GM18861 (cell line): ENCODE measurements around the gene PCDH17.

Experiments
- ATAC-seq: cut with Tn5 transposase; IDR thresholded peaks from one replicate; pipeline ENCODE4 v1.9.1; 2021; ENCODE audit not compliant: unreplicated experiment

Gene PCDH17

DNA sequence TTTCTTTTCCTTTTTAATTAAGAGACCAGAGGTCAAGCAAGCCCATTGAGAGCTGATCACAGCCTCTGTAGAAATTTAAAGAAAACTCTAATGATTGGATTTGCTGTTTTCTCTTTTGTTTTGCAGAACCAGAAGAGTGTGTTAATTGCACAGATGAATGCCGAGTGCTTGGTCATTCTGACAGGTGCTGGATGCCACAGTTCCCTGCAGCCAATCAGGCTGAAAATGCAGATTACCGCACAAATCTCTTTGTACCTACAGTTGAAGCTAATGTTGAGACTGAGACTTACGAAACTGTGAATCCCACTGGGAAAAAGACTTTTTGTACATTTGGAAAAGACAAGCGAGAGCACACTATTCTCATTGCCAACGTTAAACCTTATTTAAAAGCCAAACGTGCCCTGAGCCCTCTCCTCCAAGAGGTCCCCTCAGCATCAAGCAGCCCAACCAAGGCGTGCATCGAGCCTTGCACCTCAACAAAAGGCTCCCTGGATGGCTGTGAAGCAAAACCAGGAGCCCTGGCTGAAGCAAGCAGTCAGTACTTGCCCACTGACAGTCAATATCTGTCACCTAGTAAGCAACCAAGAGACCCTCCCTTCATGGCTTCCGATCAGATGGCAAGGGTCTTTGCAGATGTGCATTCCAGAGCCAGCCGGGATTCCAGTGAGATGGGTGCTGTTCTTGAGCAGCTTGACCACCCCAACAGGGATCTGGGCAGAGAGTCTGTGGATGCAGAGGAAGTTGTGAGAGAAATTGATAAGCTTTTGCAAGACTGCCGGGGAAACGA lies 93.1 kb downstream of the PCDH17 start:
- ATAC-seq = no peak

GRCh38 chr13:57725480-57725879 lies 93.9 kb downstream of the PCDH17 start:
- ATAC-seq = no peak

DNA sequence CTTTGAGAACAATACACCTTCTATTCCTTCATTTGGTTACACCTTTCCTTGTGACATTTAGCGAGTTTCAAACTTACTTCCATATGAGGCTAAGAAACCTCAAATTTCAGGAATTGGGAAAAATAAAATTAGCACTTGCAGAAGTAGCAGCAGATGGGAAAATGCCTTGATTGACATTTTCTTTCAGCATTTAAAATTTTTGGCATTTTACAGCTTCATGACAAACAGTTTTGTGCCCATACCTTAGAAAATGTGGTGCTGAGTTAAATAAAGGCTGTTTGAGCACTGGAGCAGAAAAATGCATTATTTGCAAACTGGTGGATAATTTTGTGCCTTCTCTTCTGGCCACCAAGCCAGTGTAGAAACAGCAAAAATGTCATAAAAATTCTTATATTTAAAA lies 95.4 kb downstream of the PCDH17 start:
- ATAC-seq = no peak

GRCh38 chr13:57734306-57734705 lies 102.8 kb downstream of the PCDH17 start:
- ATAC-seq = no peak

DNA sequence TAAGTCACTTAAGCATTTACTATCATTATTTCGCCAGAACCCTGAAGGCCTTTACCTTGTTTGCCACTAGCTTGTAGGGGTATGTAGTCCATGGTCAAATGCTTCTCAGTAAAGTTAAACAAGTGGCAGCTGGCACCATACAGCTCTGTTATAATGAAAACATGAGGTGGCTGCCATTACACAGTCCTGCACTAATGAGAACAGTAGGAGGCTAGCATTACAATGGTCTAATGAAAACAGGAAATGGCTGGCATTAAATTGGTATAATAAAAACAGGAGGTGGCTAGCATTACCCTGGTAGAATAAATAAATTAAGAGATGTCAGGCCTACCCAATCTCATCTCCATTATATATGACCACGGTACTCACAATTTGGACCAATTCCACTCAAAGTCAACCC lies 107.5 kb downstream of the PCDH17 start:
- ATAC-seq = no peak

DNA sequence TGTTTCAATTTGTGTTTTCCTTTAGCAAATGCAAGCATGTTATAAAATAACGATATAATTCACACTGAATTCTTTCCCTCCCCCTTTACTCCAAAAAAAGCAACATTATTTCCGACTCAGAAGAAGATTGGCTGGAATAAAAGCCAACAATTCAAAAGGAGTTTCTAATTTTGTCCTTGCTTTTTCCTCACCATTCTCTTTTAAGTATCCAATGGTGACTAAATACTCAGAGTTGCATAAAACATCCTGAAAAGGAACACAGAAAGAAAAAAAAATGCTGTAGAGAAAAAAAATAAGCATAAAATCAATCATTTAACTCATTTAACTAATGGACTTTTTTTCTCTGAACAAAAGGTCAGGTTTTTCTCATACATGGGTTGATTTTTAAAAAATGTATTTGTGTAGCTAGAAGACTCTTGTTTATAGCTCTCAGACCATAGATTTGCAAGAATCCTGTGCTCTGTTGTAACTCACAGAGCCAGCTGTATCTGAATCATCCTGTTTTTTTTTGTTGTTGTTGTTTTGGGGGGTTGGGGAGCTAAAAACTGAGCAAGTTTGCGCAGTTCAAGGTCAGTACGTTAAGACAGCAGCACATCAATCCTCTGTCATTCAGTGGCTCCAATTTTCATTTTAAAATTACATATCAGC lies 108.1 kb downstream of the PCDH17 start:
- no peak for ATAC-seq

GRCh38 chr13:57740719-57741118 lies 109.2 kb downstream of the PCDH17 start:
- ATAC-seq = no peak

- no peak for ATAC-seq
These were observed 116.6 kb downstream of the PCDH17 start for GRCh38 chr13:57748096-57748495.

GRCh38 chr13:57760951-57761350 lies 129.4 kb downstream of the PCDH17 start:
- ATAC-seq = no peak

- no peak for ATAC-seq
These were observed 132.1 kb downstream of the PCDH17 start for GRCh38 chr13:57763689-57764088.
